ENCODE measurements around the gene C12orf54. TPM values are rescaled to one million over a fixed set of nuclear protein-coding genes. Genes with fewer than 3 reads are reported as not detected.

C12orf54 gene
- total and polyA plus RNA-seq, 3 donors from 2014 or later = 22.3 to 111 (median 77.1) TPM

- H3K4me3 ChIP-seq = no peak overlapping the region
- H3K4me1 ChIP-seq = no peaks in the 10 kb centered on the region
- TF ChIP-seq POLR2A (IDR thresholded peaks at IDR 0.05) (no peak), CTCF (IDR thresholded peaks at IDR 0.05) (peak in 1 of 3 experiments; percentile 34)
- WGBS, 2 donors = 61 to 67% methylated on average over 8 of the region's 8 CpGs
- no peaks in the 10 kb centered on the region for H3K36me3 ChIP-seq (ENCODE audit: low read depth, missing control alignments)
- H3K27ac ChIP-seq = no peak overlapping the region
- no peaks in the 10 kb centered on the region for H3K27me3 ChIP-seq
- DNase-seq = no peak
- intact Hi-C loops (cut with DNase I; ENCODE audit: low total_unique reads) = no loop called here
- H3K9me3 ChIP-seq = no peaks in the 10 kb centered on the region
Observed at GRCh38 chr12:48542300-48542928, 60.1 kb downstream of the C12orf54 start.

- no peaks in the 10 kb centered on the region for H3K9me3 ChIP-seq
- DNase-seq = no peak
- WGBS, 2 donors = 70% methylated on average over 4 of the region's 4 CpGs
- no peaks in the 10 kb centered on the region for H3K4me1 ChIP-seq
- no peak overlapping the region for H3K27ac ChIP-seq
- H3K36me3 ChIP-seq (ENCODE audit: low read depth, missing control alignments) = no peaks in the 10 kb centered on the region
- TF ChIP-seq POLR2A (IDR thresholded peaks at IDR 0.05) (no peak), CTCF (IDR thresholded peaks at IDR 0.05) (no peak)
- H3K4me3 ChIP-seq = no peak overlapping the region
- H3K27me3 ChIP-seq = no peaks in the 10 kb centered on the region
- intact Hi-C loops (cut with DNase I; ENCODE audit: low total_unique reads) = no loop called here
Observed at GRCh38 chr12:48545833-48546469, 63.7 kb downstream of the C12orf54 start.

Other genes starting within 250 kb of the C12orf54 start
- gene ZNF641, start 131.6 kb upstream of the C12orf54 start, total RNA-seq = 10 to 100 TPM; 40.1 to 53.3 TPM
- 27.2 TPM for gene ZNF641, start 131.6 kb upstream of the C12orf54 start, polyA plus RNA-seq (ENCODE audit: insufficient read depth, low read depth, low replicate concordance)
- gene ANP32D, start 9.9 kb upstream of the C12orf54 start, total RNA-seq = under 1 TPM in 1 of 2 donors, not detected in 1; 0.71 TPM
- not detected for gene ANP32D, start 9.9 kb upstream of the C12orf54 start, polyA plus RNA-seq (ENCODE audit: insufficient read depth, low read depth, low replicate concordance)
- not detected for gene OR8S1, start 43.1 kb downstream of the C12orf54 start, total RNA-seq
- not detected for gene OR8S1, start 43.1 kb downstream of the C12orf54 start, polyA plus RNA-seq (ENCODE audit: insufficient read depth, low read depth, low replicate concordance)
- 1 to 10 TPM; 3.8 to 5.2 TPM for gene LALBA, start 87.5 kb downstream of the C12orf54 start, total RNA-seq
- 4.7 TPM for gene LALBA, start 87.5 kb downstream of the C12orf54 start, polyA plus RNA-seq (ENCODE audit: insufficient read depth, low read depth, low replicate concordance)
- gene KANSL2, start 199.7 kb downstream of the C12orf54 start, total RNA-seq = 10 to 100 TPM; 84.8 to 98.4 TPM
- gene KANSL2, start 199.7 kb downstream of the C12orf54 start, polyA plus RNA-seq (ENCODE audit: insufficient read depth, low read depth, low replicate concordance) = 57.0 TPM
- 10 to 100 TPM; 50.2 to 53.5 TPM for gene CCNT1, start 234.2 kb downstream of the C12orf54 start, total RNA-seq
- gene CCNT1, start 234.2 kb downstream of the C12orf54 start, polyA plus RNA-seq (ENCODE audit: insufficient read depth, low read depth, low replicate concordance) = 42.0 TPM